Measurements from ENCODE around the gene DAB1.

DAB1 gene

DNA sequence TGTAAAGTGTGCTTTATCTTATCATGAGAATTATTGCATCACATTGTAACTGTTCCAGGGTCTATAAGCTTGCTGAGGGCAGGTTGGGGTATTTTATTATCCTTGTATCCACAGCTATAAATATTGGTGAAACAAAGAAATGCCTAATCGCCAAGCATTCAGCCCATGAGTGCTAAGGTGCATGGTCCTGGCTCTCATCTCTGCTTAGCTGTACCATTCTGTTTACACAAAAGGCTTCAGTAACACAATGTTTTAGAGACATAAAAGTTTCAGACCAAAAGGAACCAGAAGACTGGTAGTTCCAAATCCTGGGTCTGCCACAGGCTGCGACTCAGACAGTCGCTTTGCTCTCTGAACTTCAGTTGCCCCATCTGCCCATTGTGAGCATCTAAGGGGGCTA is 358.4 kb downstream of the DAB1 start:
- no peak for DNase-seq

DNA sequence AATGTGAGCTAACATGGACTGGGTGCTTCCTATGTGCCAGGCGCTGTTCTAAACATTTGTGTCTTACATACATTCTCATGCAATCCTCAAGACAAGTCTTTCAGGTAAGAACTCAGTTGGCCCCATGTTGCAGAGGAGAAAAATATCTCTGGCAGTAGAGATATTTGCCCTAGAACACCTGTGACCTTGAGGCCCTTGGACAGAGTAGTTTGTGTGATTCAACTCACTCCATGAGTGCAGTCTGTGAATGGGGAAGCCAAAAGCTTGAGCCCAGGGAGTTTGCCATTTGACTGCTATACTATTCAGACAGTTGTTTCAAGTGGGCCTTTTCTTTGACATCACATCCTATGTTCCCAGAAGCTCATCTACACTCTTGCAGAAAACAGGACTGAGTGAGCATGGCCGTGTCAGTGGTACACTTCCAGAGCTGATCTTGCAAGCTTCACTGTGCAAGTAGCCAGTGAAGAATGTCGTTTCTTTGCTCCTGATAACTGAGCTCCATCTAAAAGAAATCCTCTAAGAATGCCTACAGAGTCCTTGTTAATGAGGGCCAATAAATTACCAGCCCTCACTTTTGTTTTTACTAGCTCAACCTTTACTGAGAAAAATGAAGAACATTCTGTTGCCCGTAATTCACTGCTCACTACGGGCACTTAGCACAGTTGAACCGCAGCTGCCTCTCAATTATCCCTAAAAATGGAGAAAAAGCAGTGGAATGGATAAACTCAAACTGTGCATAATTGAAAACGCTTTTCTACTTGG is 359.3 kb downstream of the DAB1 start:
- no peak for DNase-seq

DNA sequence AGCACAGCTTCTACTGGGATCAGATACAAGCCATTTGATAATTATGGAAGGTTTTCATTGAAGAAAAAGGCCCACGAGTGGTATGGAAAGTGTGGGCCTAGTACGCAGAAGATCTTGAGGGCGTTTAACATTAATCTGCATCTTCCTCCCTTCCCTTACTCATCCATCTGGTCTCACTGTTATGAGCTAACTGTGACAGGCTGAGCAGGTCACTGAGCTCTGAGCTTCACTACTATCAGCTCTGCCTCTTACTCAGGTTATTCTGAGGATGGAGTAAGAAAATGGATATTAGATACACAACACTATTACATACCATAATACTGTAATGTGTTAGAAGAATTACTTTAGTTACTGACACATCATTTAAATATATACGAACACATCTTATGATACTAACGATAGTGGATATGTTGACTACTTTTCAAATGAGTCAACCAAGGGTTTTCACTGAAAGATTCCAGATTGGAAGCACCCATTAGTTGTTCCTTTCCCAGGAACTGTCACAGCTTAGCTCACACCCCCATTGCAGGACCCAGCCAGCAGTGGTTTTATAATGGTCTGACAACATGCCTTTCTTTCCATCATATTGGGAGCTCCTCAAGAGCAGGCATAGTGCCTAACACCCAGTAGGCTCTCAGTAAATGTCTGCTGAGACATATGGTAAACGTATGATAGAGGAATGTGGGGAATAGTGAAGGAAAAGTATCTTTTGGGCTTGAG is 360.3 kb downstream of the DAB1 start:
- DNase-seq = no peak

GRCh38 chr1:57061369-57061768 is 362.5 kb downstream of the DAB1 start:
- no peak for DNase-seq

- no peak for DNase-seq
Observed at GRCh38 chr1:57060451-57060850, 363.4 kb downstream of the DAB1 start.

DNA sequence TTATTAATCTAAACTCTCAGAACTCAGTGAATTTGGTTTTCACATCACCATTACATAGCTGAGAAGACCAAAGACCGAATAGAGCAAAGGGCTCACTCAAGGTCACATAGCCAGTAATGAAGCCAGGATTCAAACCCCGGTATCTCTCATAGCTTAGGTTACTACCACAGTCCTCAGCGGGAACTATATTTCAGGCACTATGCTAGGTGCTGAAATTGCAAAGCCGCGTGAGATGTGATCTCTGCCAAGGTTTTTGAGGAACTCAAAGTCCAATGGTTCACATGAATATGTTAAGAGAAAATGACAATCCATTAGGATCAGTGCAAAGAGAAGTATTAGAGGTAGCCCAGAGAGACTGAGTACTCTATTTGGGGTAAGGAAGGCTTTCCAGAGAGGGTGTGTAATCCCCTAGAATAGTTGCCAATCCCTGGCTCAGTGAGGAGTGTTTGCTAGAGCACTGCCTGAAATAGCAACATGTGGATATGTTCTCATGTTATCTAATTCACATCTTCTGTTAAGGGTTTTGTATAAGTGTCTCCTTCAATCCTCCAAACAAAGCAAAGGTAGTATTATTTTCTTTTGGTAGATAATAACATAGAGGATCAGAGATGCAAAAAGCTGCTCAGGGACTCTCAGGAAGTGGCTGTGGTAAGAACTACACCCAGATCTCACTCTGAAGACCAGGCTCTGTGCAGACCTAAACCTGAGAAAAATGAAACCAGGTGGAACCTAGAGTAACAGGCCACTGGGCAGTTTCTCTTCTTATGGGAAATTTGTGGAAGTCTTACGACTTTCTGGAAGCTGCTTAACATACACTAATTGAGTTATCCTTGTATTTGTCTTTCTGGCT is 365.0 kb downstream of the DAB1 start:
- no peak for DNase-seq

DNA sequence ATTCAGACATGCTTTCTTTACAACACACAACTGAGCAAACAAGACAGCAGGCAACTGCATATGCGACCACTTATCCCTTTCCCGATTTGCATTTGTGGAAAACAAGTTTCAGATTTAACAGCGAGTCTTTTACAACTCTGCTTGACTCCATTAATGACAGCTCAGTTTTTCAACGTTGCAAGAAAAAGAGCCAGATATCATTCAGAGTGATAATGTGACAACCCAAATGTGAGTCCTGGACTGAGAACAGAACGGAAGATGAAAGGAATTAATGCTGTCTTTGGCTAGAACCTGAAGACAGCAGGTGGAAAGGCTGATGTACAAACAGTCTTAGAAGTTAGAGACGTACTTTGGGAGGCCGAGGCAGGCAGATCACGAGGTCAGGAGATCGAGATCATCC is 375.0 kb downstream of the DAB1 start:
- no peak for DNase-seq

DNA sequence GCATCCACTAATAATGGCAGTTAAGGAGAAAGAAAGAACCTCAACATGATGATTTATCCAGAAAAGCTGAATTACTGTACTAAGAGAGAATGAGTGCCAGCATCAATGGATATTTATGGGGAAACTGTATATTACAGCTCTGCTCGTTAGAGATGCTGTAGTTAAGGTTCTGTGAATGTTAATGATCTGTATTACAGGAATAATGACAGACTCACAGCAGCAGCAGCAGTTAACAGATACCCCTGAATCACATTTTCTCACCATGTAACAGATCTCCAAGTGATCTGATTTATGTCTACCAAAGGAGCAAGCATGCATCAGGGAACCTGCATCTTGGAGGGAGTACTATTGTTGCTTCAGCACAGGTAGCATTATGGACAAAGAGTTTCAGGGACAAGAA is 377.4 kb downstream of the DAB1 start:
- DNase-seq = no peak

DNA sequence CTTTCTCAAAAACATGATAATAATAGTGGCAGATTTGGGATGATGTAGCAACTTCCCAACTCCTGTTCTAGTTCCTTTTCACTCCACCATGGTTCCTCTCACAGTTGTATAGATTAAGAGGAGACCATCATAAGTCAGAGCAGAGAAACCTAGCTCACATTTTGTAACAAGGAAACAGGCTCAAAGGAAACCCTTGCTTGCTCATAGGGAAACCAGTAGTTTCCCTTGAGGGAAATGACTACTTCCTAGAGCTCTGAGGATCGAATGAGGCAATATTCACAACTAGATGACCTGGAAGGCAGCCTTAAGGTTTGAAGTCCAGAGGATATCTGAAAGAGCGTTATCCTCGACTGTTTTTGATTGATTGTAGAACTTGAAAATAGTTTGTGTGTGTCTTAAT is 382.0 kb downstream of the DAB1 start:
- DNase-seq = no peak

GRCh38 chr1:57040811-57041210 is 383.0 kb downstream of the DAB1 start:
- no peak for DNase-seq

GRCh38 chr1:57036641-57037579 is 386.9 kb downstream of the DAB1 start:
- no peak for DNase-seq

GRCh38 chr1:57034713-57035112 is 389.1 kb downstream of the DAB1 start:
- DNase-seq = no peak

DNA sequence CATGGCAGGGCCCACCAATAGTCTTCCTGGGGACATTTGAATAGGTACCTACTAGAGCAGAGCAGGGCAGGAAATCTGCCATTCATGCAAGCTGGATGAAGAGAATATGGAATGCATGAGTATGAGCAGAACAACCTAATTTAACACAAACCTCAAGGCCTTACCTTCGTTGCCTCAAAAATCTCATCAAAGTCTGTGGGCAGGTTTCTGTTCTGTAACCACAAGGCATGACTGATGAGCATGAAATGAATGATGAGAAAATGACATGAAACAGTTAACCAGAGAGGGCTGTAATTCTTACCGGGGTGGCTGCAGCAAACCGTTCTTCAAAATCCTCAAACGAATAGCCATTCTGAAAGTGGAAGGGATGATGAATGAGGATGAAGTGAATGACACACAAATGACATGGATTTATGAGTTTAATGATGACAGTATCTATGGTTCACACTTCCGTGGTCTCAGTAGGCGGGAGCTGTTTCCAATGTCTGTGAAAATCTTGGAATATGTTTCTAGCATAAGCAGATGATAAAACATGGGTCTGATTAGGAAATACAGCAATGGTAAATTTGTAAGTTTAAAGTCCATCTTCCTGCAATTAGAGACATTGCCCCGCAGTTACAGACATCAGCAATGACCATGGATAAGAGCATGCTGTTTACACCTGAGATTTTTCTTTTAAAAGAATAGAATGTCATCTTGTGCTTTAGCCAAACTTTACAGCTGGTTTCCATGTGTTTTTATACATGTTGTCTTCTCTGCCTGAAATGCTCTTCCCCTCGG is 390.4 kb downstream of the DAB1 start:
- DNase-seq = no peak

- no peak for DNase-seq
Observed at GRCh38 chr1:57026624-57027354, 397.1 kb downstream of the DAB1 start.

- DNase-seq = no peak
Observed at GRCh38 chr1:57024855-57025254, 399.0 kb downstream of the DAB1 start.

GRCh38 chr1:57024428-57024827 is 399.4 kb downstream of the DAB1 start:
- no peak for DNase-seq

DNA sequence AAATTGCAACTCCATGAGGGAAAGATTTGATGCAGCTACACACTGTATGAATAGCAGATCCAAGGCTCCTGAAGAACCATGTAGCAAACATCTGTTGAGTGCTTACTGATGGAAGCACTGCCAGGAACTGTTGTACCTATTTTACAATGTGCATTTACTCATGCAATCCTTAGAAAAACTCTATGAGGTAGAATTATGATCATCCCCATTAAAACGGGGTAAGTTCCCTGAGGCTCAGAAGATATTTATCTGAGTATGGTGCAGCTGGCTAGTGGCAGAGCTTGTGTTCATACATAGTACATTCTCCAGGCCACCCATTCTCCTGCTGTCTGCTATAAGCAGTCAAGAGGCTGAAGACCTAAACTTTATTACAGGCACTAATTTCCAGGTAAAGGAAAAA is 403.6 kb downstream of the DAB1 start:
- DNase-seq = no peak

GRCh38 chr1:57019236-57019839 is 404.5 kb downstream of the DAB1 start:
- no peak for DNase-seq

- DNase-seq = no peak
Observed at GRCh38 chr1:57018119-57018518, 405.7 kb downstream of the DAB1 start.

- DNase-seq = no peak
Observed at GRCh38 chr1:57017717-57018116, 406.1 kb downstream of the DAB1 start.

Measured in central memory CD4-positive, alpha-beta T cell (primary cell).